Activated T-helper 1 cell treated with anti-CD3 and anti-CD28 coated beads, Interleukin-2, amount 50 U/mL, for 16 hours (primary cell): ENCODE data around the gene ACR.
"Not testable (repeated sequence)": the region's sequence is repeated elsewhere in the genome, so short reads cannot be mapped to it uniquely, and the experiment has no call there.

ENCODE experiments used
- DNase-seq, 2 donors: peaks; one replicate each; pipeline ENCODE4 v3.0.0-alpha.2; 2020; ENCODE audit warnings: low read depth in 1 of 2, low spot score in 1 of 2

The ACR gene

DNA sequence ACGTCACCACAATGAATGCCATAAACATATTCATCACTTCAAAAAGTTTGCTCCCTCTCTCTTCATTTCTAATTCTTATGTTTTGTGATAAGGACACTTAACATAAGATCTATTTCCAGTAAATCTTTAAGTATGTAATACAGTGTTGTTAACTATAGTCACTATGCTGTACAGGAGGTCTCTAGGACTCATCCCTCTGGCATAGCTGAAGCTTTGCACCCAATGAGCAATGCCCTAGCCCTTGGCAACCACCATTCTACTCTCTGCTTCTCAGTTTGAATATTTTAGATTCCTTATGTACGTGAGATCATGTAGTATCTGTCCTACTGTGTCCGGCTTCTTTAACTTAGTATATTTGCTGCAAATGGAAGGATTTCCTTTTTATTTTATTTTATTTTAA, 26.3 kb downstream of the ACR start:
- DNase-seq = not testable (repeated sequence)

DNA sequence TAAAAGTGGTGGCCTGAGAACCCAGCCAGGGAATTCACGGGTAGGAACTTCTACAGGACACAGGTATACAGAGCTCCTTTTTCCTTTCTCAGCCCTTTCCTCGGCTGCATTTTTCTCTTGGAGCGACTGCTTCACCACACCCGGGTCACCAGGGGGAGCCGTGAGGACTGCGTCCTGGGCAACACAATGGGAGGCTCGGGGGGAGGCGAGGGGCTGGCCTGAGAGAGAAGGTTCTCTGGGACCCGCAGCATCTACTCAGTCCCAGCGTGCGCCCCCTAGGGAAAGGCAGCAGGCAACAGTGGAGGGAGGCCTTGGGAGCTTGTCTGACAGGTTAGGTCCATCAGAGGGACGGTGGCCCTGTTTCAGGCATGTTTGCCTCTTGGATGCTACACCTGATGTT, 37.1 kb downstream of the ACR start:
- DNase-seq = not testable (repeated sequence)

DNA sequence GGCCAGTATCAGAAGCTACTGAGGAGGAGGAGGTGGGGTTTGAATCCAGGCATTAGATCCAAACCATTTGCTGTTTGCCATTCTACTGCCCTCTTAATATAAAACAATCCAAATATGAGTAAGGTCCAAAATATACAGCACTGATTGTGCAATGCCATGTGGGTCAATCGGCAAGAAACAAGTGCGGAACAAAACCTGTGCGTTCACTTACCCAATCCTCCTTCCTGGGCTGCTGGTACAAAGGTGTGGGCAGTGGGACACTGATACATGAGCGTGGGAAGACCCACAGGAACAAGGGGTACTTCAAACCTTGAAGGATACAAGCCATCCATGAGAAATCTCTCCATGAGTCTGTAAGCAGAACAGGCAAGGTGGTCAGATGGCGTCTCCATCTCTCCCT, 39.6 kb downstream of the ACR start:
- DNase-seq = not testable (repeated sequence)

DNA sequence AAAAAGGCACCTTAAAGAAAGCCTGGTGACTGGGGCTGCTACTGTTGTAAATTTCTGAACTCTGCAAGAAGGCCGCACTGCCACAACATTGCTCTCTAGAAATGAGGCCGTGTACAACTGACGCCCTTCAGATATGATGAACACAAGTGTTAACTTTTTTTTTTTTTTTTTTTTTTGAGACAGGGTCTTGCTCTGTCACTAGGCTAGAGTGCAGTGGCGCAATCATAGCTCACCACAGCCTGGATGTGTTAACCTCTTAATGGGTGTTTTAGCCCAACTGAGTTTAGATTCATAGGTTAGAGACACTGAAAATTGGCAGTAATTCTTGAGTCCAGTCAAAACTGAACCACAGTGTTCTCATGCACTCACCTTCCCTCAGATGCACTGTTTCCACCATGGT, 42.2 kb downstream of the ACR start:
- not testable (repeated sequence) for DNase-seq

DNA sequence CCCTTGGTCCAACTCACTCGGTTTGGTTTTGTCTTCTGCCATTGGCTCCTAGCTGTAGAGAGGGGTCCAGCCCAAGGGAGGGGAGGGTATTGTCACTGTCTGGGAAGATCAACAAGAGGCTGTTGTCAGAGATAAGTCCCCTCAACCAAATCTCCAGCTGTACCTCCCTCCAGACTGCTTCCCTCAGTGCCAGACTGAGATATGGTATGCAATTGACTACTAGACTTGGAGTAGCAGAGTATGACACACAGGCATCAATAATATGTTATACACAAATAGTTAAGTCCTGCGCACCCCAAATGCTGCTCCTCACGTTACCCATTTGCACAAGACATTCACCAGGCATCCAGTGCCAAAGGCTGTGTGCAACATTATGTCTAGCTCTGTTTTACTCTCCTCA, 44.2 kb downstream of the ACR start:
- not testable (repeated sequence) for DNase-seq

DNA sequence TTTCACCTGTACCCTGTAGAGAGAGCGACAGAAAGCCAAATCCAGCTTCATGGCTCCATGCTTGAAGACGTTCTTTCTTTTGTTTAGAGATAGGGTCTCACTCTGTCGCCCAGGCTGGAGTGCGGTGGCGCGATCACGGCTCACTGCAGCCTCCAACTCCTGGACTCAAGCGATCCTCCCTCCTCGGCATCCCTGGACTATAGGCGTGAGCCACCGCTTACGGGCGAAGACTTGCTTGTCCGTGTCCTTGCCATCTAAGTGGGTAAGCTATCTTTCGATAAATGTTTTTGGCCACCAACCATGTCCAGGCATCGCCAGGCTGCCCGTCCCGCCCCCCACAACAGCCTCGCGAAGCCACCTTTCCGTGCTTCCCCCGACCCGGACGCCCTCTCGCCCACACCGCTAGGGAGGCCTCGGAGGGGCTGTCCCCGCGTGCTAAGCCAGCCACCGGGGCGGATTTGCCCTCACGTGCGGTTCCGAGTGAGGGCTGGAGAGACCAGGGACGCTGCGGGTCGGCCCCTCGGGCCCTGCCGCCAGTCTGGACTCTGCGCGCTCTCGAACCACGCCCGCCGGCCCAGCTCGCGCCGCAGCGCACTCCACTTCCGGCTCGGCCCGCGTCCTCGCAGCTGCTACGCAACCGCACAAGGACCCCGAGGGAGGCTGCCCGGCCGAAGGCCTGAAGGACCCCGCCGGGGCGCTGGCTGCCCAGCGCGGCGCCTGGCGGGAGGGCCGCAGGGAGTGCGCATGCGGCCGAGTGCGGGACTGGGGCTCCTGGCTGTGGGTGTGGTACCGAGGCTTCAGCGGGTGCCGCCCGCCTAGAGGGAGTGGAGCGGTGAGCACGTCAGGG, 45.3 kb downstream of the ACR start, which contains the start of gene RABL2B:
Gene RABL2B (minus strand): TSS at position 604 of the 847 bp plus-strand sequence. CDS start 1,342 bp downstream, outside the sequence.
- peak; percentile 77 to 81 for DNase-seq

DNA sequence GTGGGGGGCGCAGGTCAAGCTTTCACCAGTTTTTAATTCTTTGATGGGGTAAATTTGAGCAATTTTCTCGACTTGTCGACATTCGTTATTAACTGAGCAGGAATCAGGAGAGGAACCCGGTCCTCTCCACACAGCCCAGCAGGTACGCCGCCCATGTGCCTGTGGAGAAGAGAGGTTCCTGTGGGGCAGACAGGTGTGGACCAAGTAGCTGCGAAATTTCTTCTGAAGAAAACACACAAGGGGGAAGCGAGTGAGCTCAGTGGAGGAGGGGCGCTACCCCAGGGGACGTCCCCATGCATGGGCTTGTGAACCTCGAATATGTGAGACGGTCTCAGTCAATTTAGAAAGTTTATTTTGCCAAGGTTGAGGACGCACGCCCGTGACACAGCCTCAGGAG, 45.9 kb downstream of the ACR start:
- not testable (repeated sequence) for DNase-seq

DNA sequence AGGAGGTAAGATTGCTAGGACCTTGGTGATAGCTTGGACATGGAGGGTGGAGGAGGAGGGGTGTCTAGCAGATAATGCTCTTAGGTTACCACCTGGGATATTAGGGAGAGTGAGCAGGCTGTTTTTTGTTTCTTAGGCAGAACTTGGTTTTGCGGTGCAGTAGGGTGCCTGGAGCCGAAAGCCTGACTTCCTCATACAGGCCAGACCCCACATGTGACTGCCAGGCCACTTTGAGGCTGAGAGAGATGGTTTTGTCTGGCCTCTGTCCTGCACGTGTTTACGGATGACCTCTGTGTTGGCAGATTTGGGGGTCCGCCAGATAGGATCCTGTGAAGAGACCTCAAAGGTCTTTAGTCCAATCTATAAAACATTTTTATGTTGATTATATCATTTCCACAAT, 47.3 kb downstream of the ACR start:
- DNase-seq = not testable (repeated sequence)

DNA sequence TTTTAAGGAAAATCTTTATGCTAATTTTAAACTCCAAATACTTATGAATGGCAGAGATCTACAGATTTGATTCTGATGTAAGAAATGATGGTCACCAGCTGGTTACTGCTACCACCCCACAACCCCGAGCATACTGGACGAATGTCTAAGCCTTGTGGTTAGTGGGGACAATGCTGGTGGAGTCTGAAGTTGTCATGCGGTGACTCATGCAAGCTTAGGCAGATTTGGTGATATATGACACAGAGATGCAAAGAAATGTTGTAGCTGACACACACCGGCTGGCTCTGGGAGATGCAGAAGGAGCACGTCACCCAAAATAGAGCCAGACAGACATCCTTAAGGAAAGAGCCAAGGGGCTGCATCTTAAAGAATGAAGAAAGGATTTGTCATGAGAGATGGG, 48.9 kb downstream of the ACR start:
- not testable (repeated sequence) for DNase-seq
